Measurements from ENCODE around the gene PPP1R14D. TPM values are rescaled to one million over a fixed set of nuclear protein-coding genes. Genes with fewer than 3 reads are reported as not detected.

PPP1R14D gene
- total RNA-seq, 4 donors from 2014 or later, result not detected

DNA sequence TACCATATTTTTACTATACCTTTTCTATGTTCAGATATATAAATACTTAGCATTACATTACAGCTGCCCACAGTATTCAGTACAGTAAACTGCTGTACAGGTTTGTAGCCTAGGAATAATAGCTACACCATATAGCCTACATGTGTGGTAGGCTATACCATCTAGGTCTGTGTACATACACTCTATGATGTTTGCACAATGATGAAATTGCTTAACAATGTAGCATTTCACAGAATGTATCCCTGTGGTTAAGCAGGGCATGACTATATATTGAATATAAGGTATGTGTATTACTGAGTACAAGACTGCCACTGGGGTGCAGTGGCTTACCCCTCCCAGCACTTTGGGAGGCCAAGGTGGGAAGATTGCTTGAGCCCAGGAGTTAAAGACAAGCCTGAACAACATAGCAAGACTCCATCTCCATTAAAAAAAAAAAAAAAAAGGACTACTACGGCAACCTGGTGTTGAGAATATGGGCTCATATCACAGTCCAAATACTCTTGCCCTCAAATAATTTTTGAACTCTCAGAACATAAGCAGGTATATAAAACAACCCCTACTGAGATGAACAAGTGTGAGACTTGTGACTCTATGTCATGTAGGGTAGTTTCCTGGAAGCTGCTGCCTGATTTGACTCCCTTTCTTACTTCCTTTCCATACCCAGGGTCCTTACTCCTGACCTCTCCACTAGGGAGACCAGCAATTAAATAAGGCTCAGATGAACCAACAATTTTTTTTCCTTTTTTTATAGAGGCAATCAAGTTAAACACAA is 4.8 kb downstream of the PPP1R14D start:
- Histone ChIP-seq H3K9me3 (no peaks in the 10 kb centered on the region), H3K27me3 (peaks cover 31% of the 10 kb centered on the region), H3K36me3 (no peaks in the 10 kb centered on the region), H3K4me1 (no peaks in the 10 kb centered on the region), H3K27ac (no peak overlapping the region), H3K4me3 (no peak overlapping the region)
- TF ChIP-seq, protein P1, sequence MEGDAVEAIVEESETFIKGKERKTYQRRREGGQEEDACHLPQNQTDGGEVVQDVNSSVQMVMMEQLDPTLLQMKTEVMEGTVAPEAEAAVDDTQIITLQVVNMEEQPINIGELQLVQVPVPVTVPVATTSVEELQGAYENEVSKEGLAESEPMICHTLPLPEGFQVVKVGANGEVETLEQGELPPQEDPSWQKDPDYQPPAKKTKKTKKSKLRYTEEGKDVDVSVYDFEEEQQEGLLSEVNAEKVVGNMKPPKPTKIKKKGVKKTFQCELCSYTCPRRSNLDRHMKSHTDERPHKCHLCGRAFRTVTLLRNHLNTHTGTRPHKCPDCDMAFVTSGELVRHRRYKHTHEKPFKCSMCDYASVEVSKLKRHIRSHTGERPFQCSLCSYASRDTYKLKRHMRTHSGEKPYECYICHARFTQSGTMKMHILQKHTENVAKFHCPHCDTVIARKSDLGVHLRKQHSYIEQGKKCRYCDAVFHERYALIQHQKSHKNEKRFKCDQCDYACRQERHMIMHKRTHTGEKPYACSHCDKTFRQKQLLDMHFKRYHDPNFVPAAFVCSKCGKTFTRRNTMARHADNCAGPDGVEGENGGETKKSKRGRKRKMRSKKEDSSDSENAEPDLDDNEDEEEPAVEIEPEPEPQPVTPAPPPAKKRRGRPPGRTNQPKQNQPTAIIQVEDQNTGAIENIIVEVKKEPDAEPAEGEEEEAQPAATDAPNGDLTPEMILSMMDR (IDR thresholded peaks at IDR 0.05), result no peak
- no peak for TF ChIP-seq POLR2AphosphoS5 (IDR thresholded peaks at IDR 0.05)
- no peak for TF ChIP-seq POLR2A (IDR thresholded peaks at IDR 0.05)
- no peak for TF ChIP-seq EP300 (IDR thresholded peaks at IDR 0.05)
- 79% methylated on average over 1 of the region's 1 CpG; no CpG with 5 or more reads in 1 of the 2 donors for WGBS, 2 donors (ENCODE audit: low coverage in 1 of 2)
- no peak for ATAC-seq

DNA sequence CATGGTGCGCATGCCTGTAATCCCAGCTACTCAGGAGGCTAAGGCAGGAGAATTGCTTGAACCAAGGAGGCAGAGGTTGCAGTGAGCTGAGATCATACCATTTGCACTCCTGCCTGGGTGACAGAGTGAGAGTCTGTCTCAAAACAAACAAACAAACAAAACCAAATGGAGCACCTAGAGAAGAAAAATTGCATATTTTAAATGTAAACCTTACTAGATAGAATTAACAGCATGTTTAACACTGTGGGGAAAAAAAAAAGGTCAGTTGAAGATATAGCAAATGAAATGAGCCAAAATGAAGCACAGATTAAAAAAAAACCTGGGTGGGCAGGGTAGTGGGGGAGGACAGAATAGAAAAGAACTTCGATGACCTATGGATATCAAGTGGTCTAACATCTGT is 7.3 kb downstream of the PPP1R14D start:
- H3K4me1 ChIP-seq, result no peaks in the 10 kb centered on the region
- H3K27me3 ChIP-seq, result peaks cover 15% of the 10 kb centered on the region
- H3K9me3 ChIP-seq, result no peaks in the 10 kb centered on the region
- H3K4me3 ChIP-seq, result no peak overlapping the region
- H3K36me3 ChIP-seq, result no peaks in the 10 kb centered on the region
- TF ChIP-seq POLR2A (IDR thresholded peaks at IDR 0.05) (no peak), EP300 (IDR thresholded peaks at IDR 0.05) (no peak), POLR2AphosphoS5 (IDR thresholded peaks at IDR 0.05) (no peak)
- TF ChIP-seq, protein P1 (IDR thresholded peaks at IDR 0.05), result no peak
- H3K27ac ChIP-seq, result no peak overlapping the region
- ATAC-seq, result no peak
- WGBS, 2 donors (ENCODE audit: low coverage in 1 of 2), result 77 to 83% methylated on average over 1 to 2 of the region's 2 CpGs

GRCh38 chr15:40819048-40819447 is 9.5 kb downstream of the PPP1R14D start:
- no peak for ATAC-seq
- H3K27me3 ChIP-seq, result peaks cover 5% of the 10 kb centered on the region
- H3K36me3 ChIP-seq, result peaks cover 0 to 12% of the 10 kb centered on the region in 2 donors
- 68 to 69% methylated on average over 7 of the region's 7 CpGs for WGBS, 2 donors (ENCODE audit: low coverage in 1 of 2)
- no peak overlapping the region for H3K27ac ChIP-seq
- TF ChIP-seq, protein P1 (IDR thresholded peaks at IDR 0.05), result no peak
- no peak for TF ChIP-seq POLR2AphosphoS5 (IDR thresholded peaks at IDR 0.05)
- TF ChIP-seq EP300 (IDR thresholded peaks at IDR 0.05), result no peak
- no peak for TF ChIP-seq POLR2A (IDR thresholded peaks at IDR 0.05)
- no peaks in the 10 kb centered on the region for H3K9me3 ChIP-seq
- no peaks in the 10 kb centered on the region for H3K4me1 ChIP-seq
- no peak overlapping the region for H3K4me3 ChIP-seq

DNA sequence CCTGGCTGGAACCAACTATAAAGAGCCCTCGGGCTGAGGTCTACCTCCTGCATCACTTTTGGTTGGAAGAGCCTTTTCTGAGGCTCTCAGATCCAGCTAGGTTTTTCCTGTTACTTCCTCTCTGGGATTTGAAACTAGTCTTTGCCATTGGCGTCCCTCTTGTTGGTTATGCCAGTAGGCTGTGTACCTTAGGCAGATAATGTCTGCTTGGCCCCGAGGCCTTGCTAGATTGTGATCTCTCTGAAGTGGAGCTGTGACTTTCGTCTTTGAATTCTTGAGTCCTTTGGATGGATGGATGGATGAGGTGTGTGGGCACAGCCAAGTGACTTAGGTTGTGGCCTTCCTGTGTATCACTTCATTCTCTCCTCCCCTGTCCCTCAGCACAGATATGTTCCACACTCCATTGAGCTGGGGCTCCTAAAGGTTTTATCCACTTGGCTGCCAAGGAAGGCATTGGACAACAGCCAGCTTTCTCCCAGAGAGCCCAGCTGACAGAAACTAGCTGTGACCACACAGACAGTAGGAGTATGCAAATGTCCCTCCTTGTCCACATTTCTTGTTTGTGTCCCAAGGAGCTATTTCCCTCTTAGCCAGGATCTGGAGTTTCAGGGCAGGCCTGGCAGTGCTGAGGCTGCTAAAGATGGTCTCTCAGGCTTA is 13.3 kb downstream of the PPP1R14D start:
- H3K9me3 ChIP-seq, result no peaks in the 10 kb centered on the region
- peaks cover 0 to 45% of the 10 kb centered on the region in 2 donors for H3K36me3 ChIP-seq
- no peak overlapping the region for H3K27ac ChIP-seq
- TF ChIP-seq, protein P1 (IDR thresholded peaks at IDR 0.05), result no peak
- no peak for TF ChIP-seq POLR2A (IDR thresholded peaks at IDR 0.05)
- TF ChIP-seq EP300 (IDR thresholded peaks at IDR 0.05), result no peak
- H3K27me3 ChIP-seq, result no peaks in the 10 kb centered on the region
- no peaks in the 10 kb centered on the region for H3K4me1 ChIP-seq
- no peak for ATAC-seq
- WGBS, 2 donors (ENCODE audit: low coverage in 1 of 2), result 48 to 100% methylated on average over 2 to 3 of the region's 4 CpGs
- no peak overlapping the region for H3K4me3 ChIP-seq

Measured in gastroesophageal sphincter (tissue), 4 donors.